MM.1S (cell line): ENCODE results near the gene PAX7.

Experiments used
- DNase-seq: peaks from one replicate; pipeline ENCODE4 v3.0.0-alpha.2; 2015
- H2AFZ ChIP-seq: fragments of 300-600 bp; sonication (generic); 2 replicates; pipeline ENCODE4 v1.6.0; 2016; ENCODE audit warnings: antibody characterized with exemption, low read length
- H3F3A ChIP-seq: fragments of 300-600 bp; sonication (generic); 2 replicates; pipeline ENCODE4 v1.6.1; 2016; ENCODE audit warnings: mild to moderate bottlenecking, antibody characterized with exemption, low read length, moderate library complexity, mixed read lengths; ENCODE audit not compliant: insufficient read depth
- H3K27ac ChIP-seq: fragments of 300-600 bp; sonication (generic); 2 replicates; pipeline ENCODE4 v1.5.1; 2016; ENCODE audit warnings: mild to moderate bottlenecking, low read length
- H3K27me3 ChIP-seq: fragments of 300-600 bp; sonication (generic); replicated peaks from 2 replicates; pipeline ENCODE4 v1.6.0; 2016; ENCODE audit warnings: low read length; ENCODE audit not compliant: insufficient read depth
- H3K36me3 ChIP-seq: fragments of 300-600 bp; sonication (generic); replicated peaks from 2 replicates; pipeline ENCODE4 v1.6.1; 2016; ENCODE audit warnings: mild to moderate bottlenecking, low read length, mixed read lengths; ENCODE audit not compliant: insufficient read depth
- H3K4me1 ChIP-seq: fragments of 300-600 bp; sonication (generic); 2 replicates; pipeline ENCODE4 v1.6.1; 2016; ENCODE audit warnings: low read length, mixed read lengths
- H3K4me2 ChIP-seq: fragments of 300-600 bp; sonication (generic); 2 replicates; pipeline ENCODE4 v1.6.0; 2016; ENCODE audit warnings: low read depth, low read length
- H3K4me3 ChIP-seq: fragments of 300-600 bp; sonication (generic); 2 replicates; pipeline ENCODE4 v1.5.1; 2016; ENCODE audit warnings: low read length, mixed read lengths
- H3K79me2 ChIP-seq: fragments of 300-600 bp; sonication (generic); 2 replicates; pipeline ENCODE4 v1.6.1; 2016; ENCODE audit warnings: mixed run types, low read length, mixed read lengths
- H3K9ac ChIP-seq: fragments of 300-600 bp; sonication (generic); 2 replicates; pipeline ENCODE4 v1.6.1; 2016; ENCODE audit warnings: low read length, mixed read lengths
- H3K9me2 ChIP-seq: fragments of 300-600 bp; sonication (generic); replicated peaks from 2 replicates; pipeline ENCODE4 v1.6.1; 2016; ENCODE audit warnings: mild to moderate bottlenecking, low read length, mixed read lengths; ENCODE audit not compliant: insufficient read depth
- H3K9me3 ChIP-seq: fragments of 300-600 bp; sonication (generic); replicated peaks from 2 replicates; pipeline ENCODE4 v1.6.1; 2016; ENCODE audit warnings: mild to moderate bottlenecking, low read length, mixed read lengths; ENCODE audit not compliant: insufficient read depth
- H4K20me1 ChIP-seq: fragments of 300-600 bp; sonication (generic); 2 replicates; pipeline ENCODE4 v1.6.1; 2016; ENCODE audit warnings: mild to moderate bottlenecking, low read length, moderate library complexity, mixed read lengths; ENCODE audit not compliant: insufficient read depth
- EZH2 ChIP-seq: fragments of 300-600 bp; sonication (generic); optimal IDR thresholded peaks from 2 replicates; pipeline ENCODE3; 2017; ENCODE audit warnings: low read depth, mild to moderate bottlenecking, antibody characterized with exemption, low read length, mixed read lengths
- EZH2phosphoT487 ChIP-seq: fragments of 300-600 bp; sonication (generic); IDR thresholded peaks from 2 replicates; pipeline ENCODE4 v1.6.1; 2018; ENCODE audit warnings: antibody characterized with exemption, low read length
- TF ChIP-seq, protein P1 (sequence below): fragments of 300-600 bp; sonication (generic); IDR thresholded peaks from 2 replicates; pipeline ENCODE4 v1.5.1; 2016; ENCODE audit warnings: antibody characterized with exemption, low read length, mixed read lengths

PAX7 gene

DNA sequence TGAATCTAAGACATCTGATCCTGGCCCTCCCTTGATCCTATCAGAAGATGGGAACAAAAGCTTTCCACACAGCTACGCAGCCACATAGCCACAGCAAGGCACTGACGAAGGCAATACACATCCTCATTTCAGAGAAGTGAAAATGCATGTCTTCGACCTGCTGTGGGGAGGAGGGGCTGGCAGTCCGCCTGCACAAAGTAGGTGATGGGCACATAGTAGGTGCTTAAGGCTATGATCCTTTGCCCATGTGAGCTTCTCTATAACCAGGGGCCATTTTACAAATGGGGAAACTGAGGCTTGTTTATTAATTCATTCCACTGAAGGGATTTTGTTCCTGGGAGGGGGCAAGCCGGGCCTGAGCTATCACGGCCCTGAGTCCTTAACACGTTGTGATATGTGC, 94.2 kb downstream of the PAX7 start:
- no peak overlapping the region for H2AFZ ChIP-seq
- no peak overlapping the region for H3K27ac ChIP-seq
- no peak for DNase-seq
- no peak overlapping the region for H3K9ac ChIP-seq
- H3K4me2 ChIP-seq, result no peak overlapping the region
- H3K79me2 ChIP-seq, result no peaks in the 10 kb centered on the region
- no peaks in the 10 kb centered on the region for H3K9me3 ChIP-seq
- TF ChIP-seq EZH2phosphoT487, result no peak
- no peak for TF ChIP-seq EZH2
- TF ChIP-seq, protein P1, sequence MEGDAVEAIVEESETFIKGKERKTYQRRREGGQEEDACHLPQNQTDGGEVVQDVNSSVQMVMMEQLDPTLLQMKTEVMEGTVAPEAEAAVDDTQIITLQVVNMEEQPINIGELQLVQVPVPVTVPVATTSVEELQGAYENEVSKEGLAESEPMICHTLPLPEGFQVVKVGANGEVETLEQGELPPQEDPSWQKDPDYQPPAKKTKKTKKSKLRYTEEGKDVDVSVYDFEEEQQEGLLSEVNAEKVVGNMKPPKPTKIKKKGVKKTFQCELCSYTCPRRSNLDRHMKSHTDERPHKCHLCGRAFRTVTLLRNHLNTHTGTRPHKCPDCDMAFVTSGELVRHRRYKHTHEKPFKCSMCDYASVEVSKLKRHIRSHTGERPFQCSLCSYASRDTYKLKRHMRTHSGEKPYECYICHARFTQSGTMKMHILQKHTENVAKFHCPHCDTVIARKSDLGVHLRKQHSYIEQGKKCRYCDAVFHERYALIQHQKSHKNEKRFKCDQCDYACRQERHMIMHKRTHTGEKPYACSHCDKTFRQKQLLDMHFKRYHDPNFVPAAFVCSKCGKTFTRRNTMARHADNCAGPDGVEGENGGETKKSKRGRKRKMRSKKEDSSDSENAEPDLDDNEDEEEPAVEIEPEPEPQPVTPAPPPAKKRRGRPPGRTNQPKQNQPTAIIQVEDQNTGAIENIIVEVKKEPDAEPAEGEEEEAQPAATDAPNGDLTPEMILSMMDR, result no peak
- H3K36me3 ChIP-seq, result no peaks in the 10 kb centered on the region
- no peaks in the 10 kb centered on the region; the same call in 1 of the 2 replicates for H4K20me1 ChIP-seq
- H3K4me3 ChIP-seq, result no peak overlapping the region
- H3K27me3 ChIP-seq, result peaks cover 97% of the 10 kb centered on the region
- no peaks in the 10 kb centered on the region for H3K4me1 ChIP-seq
- H3F3A ChIP-seq, result no peaks in the 10 kb centered on the region
- H3K9me2 ChIP-seq, result no peaks in the 10 kb centered on the region

DNA sequence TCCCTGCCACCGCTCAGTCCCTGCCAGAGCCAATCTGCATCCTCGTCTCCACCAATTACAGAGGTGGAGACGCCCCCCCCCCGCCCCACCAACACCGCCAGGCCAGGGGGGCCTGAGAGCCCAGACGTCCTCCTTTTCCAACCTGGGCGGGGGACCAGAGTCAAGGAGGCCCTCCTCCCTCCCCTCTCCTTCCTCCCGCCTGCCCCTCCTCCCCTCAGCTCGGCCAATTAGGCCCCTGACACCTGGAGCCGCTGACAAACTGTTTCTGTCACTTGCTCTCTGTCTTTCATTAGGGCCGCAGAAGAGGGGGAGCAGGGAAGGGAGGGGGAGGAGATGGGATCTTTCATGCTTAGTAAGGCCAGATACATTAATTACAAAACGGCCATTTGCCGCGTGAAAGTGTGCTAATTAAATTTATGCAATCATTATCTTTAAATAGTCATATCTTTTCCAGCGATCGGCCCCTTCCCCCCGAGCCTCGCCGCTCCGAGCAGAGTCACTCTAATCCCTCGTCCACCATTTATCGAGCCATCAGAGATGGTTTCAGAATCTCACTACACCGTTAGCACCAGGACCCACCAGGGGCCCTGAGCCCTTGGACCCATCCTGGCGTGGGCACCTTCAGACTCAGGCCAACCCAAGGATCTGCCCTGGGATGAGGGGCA, 94.7 kb downstream of the PAX7 start:
- Histone ChIP-seq H3K27me3 (peaks cover 95% of the 10 kb centered on the region), H3K9me3 (no peaks in the 10 kb centered on the region), H3K4me2 (no peak overlapping the region), H4K20me1 (no peaks in the 10 kb centered on the region; the same call in 1 of the 2 replicates), H3K4me3 (no peak overlapping the region), H3K79me2 (no peaks in the 10 kb centered on the region), H3K27ac (no peak overlapping the region), H3F3A (no peaks in the 10 kb centered on the region), H2AFZ (no peak overlapping the region), H3K9ac (no peak overlapping the region), H3K9me2 (no peaks in the 10 kb centered on the region), H3K36me3 (no peaks in the 10 kb centered on the region), H3K4me1 (no peaks in the 10 kb centered on the region)
- no peak for DNase-seq
- TF ChIP-seq, protein P1, result no peak
- TF ChIP-seq EZH2phosphoT487 (no peak), EZH2 (no peak)

DNA sequence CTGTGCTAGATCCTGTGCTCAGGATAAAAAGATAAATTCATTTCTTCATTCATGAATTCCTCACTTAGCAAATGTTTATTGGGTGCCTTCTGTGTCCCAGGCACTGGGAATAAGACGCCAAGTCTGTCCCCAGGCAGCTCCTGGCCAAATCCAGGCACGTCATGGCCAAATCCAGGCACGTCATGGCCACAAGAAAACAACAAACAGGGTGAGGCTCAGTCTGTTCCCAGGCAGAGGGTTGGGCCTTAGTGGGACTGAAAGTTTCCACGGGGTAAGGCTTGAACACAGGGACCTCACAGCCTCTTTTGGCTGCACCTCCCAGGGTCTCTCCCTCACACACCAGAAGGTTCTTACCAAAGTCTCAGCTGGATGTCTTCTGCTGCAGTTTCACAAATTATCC, 95.7 kb downstream of the PAX7 start:
- Histone ChIP-seq H3K9me2 (no peaks in the 10 kb centered on the region), H3K9me3 (no peaks in the 10 kb centered on the region), H3K9ac (no peak overlapping the region), H3K4me2 (no peak overlapping the region), H3F3A (no peaks in the 10 kb centered on the region), H3K27me3 (peaks cover 94% of the 10 kb centered on the region), H2AFZ (no peak overlapping the region), H3K4me1 (no peaks in the 10 kb centered on the region), H3K36me3 (no peaks in the 10 kb centered on the region), H3K79me2 (no peaks in the 10 kb centered on the region), H3K27ac (no peak overlapping the region), H4K20me1 (no peaks in the 10 kb centered on the region; the same call in 1 of the 2 replicates), H3K4me3 (no peak overlapping the region)
- TF ChIP-seq, protein P1, result no peak
- TF ChIP-seq EZH2, result no peak
- no peak for TF ChIP-seq EZH2phosphoT487
- no peak for DNase-seq
